NCI-H1930 (cell line): Measurements from ENCODE around the gene KRT17.

Experiments
- DNase-seq, 2 experiments: peaks; one replicate each; lab custom pipeline; 2025; lab: John Stamatoyannopoulos, UW

Gene KRT17

DNA sequence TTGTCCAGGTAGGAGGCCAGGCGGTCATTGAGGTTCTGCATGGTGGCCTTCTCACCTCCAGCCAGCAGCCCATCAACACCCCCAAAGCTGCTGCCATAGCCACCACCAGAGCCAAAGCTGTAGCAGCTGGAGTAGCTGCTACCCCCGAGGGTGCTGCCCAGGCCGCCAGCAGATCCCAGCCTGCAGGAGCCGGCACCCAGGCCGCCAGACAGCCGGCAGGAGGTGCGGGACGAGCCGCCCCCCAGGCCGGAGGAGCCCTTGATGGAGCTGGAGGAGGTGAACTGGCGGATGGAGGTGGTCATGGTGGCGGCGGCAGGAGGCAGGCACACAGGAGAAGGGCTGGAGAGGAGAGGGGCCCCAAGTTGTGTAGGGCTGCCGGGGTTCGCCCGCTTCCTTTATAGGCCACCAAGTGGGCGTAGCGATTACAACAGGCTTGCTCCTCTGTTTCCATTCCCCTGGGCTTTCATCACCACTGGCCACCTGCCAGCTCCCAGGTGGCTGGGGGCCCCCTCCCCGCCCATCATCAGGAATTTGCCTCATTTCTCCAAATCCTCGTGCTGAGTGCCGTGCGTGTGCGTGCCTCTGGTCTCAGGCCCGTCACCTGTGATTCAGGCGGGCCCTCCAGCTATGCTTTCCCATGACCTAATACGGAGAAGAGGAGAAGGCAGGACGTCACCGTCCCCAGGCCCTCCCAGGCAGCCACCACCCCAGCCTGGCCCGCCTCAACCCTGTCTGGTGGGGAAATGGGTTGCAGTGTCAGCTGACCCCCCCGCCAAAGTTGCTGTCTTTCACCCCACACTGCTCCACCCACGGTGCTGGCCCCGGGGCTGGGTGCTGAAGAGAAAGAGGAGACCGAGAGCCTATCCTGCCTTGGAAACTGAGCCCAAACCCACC, at the start of gene KRT17:
Gene KRT17, minus strand, starts transcription at position 368 of the 894 bp plus-strand sequence. Its CDS starts 66 bp downstream, at position 302.
- DNase-seq: no peak

GRCh38 chr17:41672153-41672552, 47.8 kb upstream of the KRT17 start:
- DNase-seq: no peak

- DNase-seq: no peak
Observed at GRCh38 chr17:41667280-41668041, 43.1 kb upstream of the KRT17 start.

GRCh38 chr17:41666708-41667279, 42.4 kb upstream of the KRT17 start:
- peak; percentile 69 to 77 for DNase-seq

DNA sequence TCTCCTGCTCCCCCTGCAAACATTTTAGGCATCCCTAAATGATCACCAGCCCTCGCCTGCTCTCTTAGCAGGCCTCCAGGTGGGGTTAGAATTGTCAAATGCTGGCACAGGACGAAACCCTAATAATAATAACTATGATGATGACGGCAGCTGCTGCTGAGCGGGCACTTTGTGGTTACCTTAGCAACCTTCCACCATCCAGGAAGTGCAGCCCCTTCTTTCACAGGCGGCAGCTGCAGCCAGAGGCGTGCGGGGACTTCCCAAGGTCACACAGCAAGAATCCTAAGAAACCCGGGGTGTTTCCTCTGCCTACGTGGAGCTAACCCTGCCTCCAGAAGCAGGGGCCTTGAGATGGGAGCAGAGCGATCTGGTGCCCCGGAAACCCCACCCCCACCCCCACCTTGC, 41.9 kb upstream of the KRT17 start:
- DNase-seq: peak in 1 of 2 experiments; percentile 39

- DNase-seq: peak; percentile 65 to 88
Observed at GRCh38 chr17:41665566-41666236, 41.3 kb upstream of the KRT17 start.

- DNase-seq: no peak
Observed at GRCh38 chr17:41664587-41665565, 40.5 kb upstream of the KRT17 start.

GRCh38 chr17:41664172-41664457, 39.7 kb upstream of the KRT17 start:
- DNase-seq: no peak

GRCh38 chr17:41663451-41664171, 39.2 kb upstream of the KRT17 start:
- DNase-seq: no peak

DNA sequence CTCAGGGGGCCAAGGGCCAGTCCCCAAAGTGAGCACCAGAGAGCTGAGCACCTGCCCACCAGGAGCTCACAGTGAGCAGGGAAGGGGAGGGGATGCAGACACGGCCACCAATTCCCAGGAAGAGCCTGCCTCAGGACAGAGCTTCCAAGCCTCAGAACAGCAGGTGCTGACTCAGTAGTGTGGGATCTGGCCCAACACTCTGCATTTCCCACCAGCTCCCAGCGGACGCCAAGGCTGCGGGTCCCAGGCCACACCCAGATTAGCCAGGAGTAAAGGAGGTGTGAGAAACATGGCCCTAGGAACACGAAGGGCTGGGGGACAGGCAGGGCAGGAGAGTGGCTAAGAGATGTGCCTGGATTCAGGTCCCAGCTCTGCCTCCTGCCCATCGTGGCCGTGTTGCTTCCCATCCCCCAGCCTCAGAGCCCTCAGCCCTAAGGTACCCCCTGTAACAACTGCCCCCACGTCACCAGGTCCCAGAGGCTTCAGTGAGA, 35.9 kb upstream of the KRT17 start:
- no peak for DNase-seq

DNA sequence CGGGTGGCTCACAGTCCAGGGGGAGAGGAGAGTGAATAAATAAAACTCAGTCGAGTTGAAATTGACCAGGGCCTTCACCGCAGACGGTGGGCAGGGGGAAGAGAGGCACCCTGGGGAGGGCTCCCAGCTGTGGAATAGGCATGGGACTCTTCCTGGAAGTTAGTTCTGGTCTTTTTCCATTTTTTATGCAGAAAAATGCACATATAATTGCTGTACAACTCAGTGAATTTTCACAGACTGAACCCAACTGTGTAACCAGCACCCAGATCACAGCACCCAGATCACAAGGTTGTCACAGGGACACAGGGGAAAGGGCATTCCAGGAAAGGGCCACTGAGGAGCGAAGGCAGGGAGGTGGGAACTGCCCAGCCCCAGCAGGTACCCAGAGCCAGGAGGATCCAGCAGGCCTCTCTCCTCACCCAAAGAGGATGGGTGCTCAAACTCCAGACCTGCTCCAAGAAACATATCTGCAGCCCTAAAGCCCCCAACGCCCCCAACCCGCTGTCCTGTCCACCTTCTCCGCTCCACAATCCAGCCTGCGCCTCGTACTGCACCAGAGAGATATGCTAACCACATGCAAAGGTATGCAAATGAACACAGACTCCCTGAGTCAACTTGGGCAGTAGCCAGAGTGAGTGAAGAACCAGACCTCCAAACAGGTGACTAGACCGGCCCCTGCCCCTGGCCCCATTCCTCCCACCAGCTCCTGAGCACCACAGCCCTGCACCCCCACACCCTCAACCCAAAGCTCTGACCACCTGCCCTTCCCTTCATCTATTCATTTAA, 35.2 kb upstream of the KRT17 start:
- DNase-seq: no peak

DNA sequence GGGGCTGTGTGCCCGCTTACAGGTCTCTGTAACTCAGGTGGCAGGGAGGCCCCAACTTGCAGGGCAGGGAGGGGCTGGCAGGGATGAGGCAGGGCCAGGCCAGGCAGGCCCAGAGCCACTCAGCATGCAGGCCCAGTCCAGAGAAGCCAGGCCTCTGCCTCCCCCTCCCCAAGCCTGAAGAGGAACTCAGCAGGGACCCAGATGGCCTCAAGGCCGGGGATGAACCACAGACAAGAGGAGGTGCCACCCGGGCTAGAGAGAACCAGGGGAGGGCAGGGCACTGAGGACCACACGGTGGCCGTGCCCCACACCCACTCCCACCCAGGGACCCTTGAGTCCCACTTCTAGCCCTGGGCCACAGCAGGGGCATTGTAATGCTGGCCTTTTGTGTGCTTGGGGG, 34.5 kb upstream of the KRT17 start:
- no peak for DNase-seq

- DNase-seq: no peak
Observed at GRCh38 chr17:41657936-41658335, 33.6 kb upstream of the KRT17 start.

- no peak for DNase-seq
Observed at GRCh38 chr17:41657176-41657754, 32.9 kb upstream of the KRT17 start.

DNA sequence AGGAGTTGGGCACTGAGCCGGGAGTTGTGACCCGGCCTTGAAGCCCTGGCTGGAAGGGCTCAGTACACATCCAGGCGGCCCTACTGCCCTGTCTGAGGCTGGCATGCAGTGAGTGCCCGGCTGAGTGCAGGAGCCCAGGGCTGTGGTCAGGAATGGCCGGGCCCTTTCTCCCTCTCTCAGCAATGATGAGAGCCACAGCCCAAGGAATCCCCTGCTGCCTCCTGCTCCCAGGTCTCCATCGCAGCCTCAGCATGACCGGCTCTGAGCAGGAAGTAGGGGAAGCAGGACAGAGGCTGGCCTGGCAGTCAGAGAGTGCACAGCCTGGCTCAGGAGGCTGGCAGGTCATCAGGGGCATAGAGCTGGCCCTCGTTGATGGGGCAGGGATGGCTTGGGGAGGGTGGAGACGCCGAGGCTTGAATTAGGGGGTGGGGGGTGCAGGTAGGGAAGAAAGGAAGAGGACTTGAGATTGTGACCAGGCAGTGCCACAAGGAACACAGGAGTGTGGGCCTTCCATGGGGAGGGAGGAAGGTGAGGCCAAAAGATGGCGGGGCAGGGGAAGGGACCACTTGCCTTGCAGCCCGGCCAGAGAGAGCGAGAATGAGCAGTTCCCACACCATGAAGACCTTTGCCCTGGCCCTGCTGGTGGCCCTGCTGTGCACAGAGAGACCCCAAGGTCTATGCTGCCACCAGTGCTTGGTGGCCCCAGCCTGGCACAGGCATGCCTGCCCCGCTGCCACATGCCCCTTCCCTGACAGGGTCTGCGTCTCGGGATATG, 32.1 kb upstream of the KRT17 start:
- no peak for DNase-seq

DNA sequence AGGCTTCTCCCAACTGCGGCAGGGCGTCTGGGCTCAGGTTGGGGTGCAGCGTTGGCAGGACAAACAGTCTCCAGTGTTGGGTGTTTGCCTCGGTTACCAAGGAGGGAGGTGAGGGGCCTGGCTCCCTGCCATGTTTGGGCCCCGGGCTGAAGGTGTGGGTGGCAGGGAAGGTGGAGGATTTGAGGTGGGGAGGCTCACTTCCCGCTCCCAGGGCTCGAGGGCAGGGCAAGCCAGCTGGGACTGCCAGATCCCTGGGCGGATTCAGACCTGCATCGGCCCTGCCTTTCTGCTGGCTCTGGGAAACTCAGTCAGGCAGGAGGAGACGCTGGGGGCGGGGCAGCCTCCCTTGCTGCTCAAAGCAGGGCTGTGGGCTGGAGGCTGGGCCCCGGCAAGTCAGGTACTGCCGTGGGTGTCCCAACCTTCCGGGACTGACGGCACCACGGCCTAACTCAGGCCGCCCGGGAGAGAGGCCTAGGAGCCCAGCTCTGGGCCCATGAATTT, 31.3 kb upstream of the KRT17 start:
- DNase-seq: no peak

DNA sequence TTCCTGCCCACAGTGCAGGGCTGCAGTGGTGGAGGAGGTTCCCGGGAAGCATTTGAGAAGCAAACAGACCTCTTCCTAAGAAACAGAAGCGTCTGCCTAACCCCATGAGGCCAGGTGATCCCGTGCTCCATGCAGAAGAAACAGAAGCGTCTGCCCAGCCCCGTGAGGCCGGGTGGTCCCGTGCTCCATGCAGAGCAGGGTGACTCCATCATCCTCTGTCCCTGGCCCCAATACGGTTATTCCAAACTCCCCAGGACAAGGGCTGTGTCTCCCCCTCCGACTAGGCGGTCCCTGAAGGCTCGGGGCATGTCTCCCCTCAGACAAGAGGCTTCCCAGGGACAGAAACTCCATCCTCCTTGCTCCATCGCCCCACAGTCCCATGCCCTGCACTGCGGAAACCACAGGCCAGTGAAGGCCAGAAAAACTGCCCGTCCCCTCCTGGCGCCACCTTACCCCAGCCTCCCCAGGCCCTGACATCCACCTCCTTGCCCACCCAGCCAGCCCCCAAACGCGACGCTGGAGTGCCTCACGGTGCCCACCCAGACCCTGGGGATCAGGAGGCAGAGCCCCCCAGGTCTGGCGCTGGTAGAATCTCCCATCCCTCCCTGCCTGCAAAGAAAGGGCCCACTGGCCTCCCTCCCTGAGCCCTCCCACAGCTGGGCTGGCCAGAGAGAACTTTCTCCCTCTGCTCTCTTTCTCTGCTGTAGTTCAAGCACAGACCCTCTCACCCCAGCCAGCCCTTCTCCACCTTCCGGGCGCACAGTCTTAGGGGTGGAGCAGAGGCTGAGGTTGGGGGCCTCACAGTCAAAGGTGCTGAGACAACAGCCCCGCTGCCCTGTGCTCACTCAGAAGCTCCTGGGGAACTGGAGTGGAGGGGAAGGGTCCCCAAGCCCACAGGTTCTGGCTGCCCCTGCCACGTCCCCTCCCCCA, 30.6 kb upstream of the KRT17 start:
- no peak for DNase-seq
